ENCODE data around the gene QPCTL. TPM values are rescaled to one million over a fixed set of nuclear protein-coding genes. Genes with fewer than 3 reads are reported as not detected.

QPCTL gene
- total and polyA plus RNA-seq, 8 donors: 1.7 to 33.6 (median 7.2) TPM

DNA sequence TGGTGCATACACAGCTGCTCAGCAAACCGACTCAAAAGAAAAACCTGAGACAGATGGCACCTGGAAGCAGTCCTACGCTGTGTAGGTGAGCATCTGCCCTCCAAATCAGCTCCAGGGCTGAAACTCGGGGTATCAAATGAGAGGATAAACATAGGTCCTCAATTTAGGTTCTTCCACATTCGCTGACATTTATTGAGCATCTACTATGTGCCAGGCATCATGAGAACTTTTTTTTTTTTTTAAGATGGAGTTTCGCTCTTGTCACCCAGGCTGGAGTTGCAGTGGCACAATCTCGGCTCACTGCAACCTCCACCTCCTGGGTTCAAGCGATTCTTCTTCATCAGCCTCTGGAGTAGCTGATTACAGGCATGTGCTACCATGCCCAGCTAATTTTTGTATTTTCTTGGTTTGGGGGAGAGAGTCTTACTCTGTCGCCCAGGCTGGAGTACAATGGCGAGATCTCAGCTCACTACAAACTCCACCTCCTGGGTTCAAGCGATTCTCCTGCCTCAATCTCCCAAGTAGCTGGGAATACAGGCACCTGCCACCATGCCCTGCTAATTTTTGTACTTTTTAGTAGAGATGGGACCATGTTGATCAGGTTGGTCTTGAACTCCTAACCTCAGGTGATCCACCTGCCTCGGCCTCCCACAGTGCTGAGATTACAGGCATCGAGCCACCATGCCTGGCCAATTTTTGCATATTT lies 13.4 kb downstream of the QPCTL start:
- no peak overlapping the region for H3K27ac ChIP-seq
- H3K4me3 ChIP-seq: no peak overlapping the region
- intact Hi-C loops (cut with DNase I; ENCODE audit: low total_unique reads): no loop called here
- peaks cover 7 to 38% (median 30%) of the 10 kb centered on the region in 4 donors for H3K36me3 ChIP-seq
- peaks cover 0 to 16% (median 5%) of the 10 kb centered on the region in 4 donors for H3K4me1 ChIP-seq
- no peak for TF ChIP-seq POLR2AphosphoS5 (IDR thresholded peaks at IDR 0.05)
- TF ChIP-seq, protein P1, sequence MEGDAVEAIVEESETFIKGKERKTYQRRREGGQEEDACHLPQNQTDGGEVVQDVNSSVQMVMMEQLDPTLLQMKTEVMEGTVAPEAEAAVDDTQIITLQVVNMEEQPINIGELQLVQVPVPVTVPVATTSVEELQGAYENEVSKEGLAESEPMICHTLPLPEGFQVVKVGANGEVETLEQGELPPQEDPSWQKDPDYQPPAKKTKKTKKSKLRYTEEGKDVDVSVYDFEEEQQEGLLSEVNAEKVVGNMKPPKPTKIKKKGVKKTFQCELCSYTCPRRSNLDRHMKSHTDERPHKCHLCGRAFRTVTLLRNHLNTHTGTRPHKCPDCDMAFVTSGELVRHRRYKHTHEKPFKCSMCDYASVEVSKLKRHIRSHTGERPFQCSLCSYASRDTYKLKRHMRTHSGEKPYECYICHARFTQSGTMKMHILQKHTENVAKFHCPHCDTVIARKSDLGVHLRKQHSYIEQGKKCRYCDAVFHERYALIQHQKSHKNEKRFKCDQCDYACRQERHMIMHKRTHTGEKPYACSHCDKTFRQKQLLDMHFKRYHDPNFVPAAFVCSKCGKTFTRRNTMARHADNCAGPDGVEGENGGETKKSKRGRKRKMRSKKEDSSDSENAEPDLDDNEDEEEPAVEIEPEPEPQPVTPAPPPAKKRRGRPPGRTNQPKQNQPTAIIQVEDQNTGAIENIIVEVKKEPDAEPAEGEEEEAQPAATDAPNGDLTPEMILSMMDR (IDR thresholded peaks at IDR 0.05): no peak
- no peak for TF ChIP-seq POLR2A (IDR thresholded peaks at IDR 0.05)
- TF ChIP-seq EP300 (IDR thresholded peaks at IDR 0.05): no peak
- 88 to 96% (median 95%) methylated on average over 12 of the region's 12 CpGs for WGBS, 5 donors
- H3K27me3 ChIP-seq: no peaks in the 10 kb centered on the region
- DNase-seq: no peak
- no peaks in the 10 kb centered on the region for H3K9me3 ChIP-seq

DNA sequence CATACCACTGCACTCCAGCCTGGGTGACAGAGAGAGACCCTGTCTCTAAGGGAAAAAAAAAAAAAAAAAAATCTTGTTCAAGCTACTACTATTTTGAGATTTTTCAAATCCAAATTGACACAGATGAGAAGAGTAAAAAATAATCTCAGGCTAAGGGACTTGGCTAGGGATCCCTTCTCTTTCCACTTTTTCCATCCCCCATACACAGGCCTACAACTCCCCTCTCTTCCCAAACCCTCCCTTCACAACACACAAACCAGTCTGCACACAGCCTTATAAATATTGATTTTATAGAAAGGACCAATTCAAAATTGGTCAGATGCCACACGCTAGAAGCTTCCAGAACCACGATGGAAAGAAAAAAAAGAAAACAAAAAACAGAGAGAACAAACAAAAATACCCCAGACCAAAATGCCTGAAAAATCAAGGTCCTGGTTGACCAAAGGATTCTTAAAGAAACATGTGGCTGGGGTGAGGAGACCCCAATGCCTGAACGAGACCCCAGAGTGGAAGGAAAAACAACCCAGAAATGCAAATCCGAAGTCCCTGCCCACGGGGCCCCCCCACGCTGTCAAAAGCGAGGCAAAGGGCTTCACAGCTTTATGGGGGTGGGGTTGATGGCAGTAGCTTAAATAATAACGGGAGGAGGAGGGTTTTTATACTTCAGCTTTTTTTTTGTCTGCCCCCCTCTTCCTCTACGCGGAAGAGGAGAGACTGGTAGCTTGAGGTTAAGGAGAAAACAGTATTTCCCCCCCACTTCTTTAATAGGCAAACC lies 18.1 kb downstream of the QPCTL start:
- DNase-seq: no peak
- no peaks in the 10 kb centered on the region for H3K27me3 ChIP-seq
- TF ChIP-seq EP300 (IDR thresholded peaks at IDR 0.05): no peak
- TF ChIP-seq, protein P1 (IDR thresholded peaks at IDR 0.05): no peak
- TF ChIP-seq POLR2A (IDR thresholded peaks at IDR 0.05): no peak
- no peak for TF ChIP-seq POLR2AphosphoS5 (IDR thresholded peaks at IDR 0.05)
- peak overlapping the region in 2 of 5 donors; percentile 20 to 49 for H3K27ac ChIP-seq
- 41 to 59% (median 55%) methylated on average over 10 of the region's 10 CpGs for WGBS, 5 donors
- H3K4me1 ChIP-seq: peaks cover 0 to 29% (median 6%) of the 10 kb centered on the region in 4 donors
- H3K9me3 ChIP-seq: no peaks in the 10 kb centered on the region
- intact Hi-C loops (cut with DNase I; ENCODE audit: low total_unique reads): no loop called here
- no peak overlapping the region for H3K4me3 ChIP-seq
- peaks cover 22 to 36% (median 30%) of the 10 kb centered on the region in 4 donors for H3K36me3 ChIP-seq

DNA sequence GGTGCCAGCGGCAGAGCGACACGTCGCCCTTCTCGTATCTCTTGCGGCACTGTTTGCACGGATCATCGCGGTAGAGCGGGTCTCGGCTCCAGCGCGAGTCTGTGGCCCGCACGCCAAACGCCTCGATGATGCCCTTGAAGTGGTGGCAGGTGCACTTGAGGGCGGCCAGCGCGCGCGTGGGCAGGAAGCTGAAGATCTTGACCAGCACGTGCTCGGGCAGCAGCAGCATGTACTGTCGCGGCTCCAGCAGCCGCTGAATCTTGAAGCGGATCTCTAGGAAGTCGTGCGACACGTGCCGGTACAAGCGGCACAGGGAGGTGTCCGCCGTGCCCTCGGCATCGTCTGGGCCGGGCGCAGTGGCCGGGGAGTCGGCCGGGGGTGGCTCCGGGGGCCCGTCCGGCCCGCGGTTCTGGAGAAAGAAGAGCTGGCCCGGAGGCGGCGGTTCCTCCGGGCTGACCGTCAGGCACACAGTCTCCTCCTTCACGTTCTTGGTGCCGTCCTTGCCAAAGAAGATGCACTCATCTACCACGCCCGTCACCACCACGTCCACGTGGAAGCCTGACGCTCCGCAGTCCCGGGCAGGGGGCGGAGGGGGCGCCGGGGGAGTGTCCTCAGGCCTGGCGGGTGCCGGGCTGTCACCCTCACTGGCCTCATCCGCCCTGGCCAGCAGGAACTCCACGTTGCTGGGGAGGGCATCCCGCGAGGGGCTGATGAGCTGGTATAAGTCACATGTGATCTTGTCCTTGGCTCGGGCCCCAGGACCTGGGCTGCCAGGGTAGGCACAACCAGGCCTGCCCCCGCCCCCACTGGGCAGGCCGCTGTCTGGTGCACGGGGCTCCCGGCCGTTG lies 19.6 kb downstream of the QPCTL start:
- H3K9me3 ChIP-seq: no peaks in the 10 kb centered on the region
- H3K27ac ChIP-seq: peak overlapping the region in 1 of 5 donors; percentile 49
- H3K4me1 ChIP-seq: peaks cover 11 to 36% (median 13%) of the 10 kb centered on the region in 4 donors
- peak in 1 of 2 donors; percentile 15 for DNase-seq
- WGBS, 5 donors: 92 to 94% (median 93%) methylated on average over 58 to 76 of the region's 76 CpGs
- H3K36me3 ChIP-seq: peaks cover 22 to 36% (median 30%) of the 10 kb centered on the region in 4 donors
- TF ChIP-seq POLR2AphosphoS5 (IDR thresholded peaks at IDR 0.05): no peak
- TF ChIP-seq EP300 (IDR thresholded peaks at IDR 0.05): no peak
- TF ChIP-seq, protein P1 (IDR thresholded peaks at IDR 0.05): no peak
- no peak for TF ChIP-seq POLR2A (IDR thresholded peaks at IDR 0.05)
- no peak overlapping the region for H3K4me3 ChIP-seq
- H3K27me3 ChIP-seq: no peaks in the 10 kb centered on the region
- intact Hi-C loops (cut with DNase I; ENCODE audit: low total_unique reads): no loop called here

DNA sequence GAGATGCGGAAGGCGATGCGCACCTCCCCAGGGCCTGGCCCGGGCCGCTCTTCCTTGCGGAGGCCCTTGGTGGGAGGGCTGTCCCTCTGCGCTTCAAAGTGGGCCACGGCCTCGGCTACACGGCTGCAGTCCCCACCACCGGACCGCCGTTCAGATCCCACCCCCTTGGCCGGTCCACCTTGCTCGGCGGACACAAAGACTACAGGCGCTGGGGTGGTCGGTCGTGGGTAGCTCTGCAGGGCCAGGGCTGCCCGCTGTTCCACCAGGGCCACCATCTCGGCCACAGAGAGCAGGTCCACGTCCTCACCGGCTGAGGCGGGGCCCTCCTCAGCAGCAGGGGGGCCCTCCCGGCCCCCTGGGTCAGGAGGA lies 20.2 kb downstream of the QPCTL start:
- DNase-seq: no peak
- H3K27ac ChIP-seq: no peak overlapping the region
- intact Hi-C loops (cut with DNase I; ENCODE audit: low total_unique reads): no loop called here

More for the DNA sequence above, 20.2 kb downstream of the QPCTL start:
- peaks cover 11 to 31% (median 13%) of the 10 kb centered on the region in 4 donors for H3K4me1 ChIP-seq
- WGBS, 5 donors: 93 to 99% (median 95%) methylated on average over 22 to 25 of the region's 25 CpGs; no CpG with 5 or more reads in 1 of the 5 donors
- peaks cover 22 to 36% (median 30%) of the 10 kb centered on the region in 4 donors for H3K36me3 ChIP-seq
- TF ChIP-seq, protein P1 (IDR thresholded peaks at IDR 0.05): no peak
- no peak for TF ChIP-seq POLR2A (IDR thresholded peaks at IDR 0.05)
- TF ChIP-seq EP300 (IDR thresholded peaks at IDR 0.05): no peak
- no peak for TF ChIP-seq POLR2AphosphoS5 (IDR thresholded peaks at IDR 0.05)
- H3K4me3 ChIP-seq: no peak overlapping the region
- no peaks in the 10 kb centered on the region for H3K27me3 ChIP-seq
- H3K9me3 ChIP-seq: no peaks in the 10 kb centered on the region
